Measurements from ENCODE around the gene SLC16A11.

Gene SLC16A11

GRCh38 chr17:7018331-7018964 lies 25.4 kb downstream of the SLC16A11 start:
- Histone ChIP-seq H3K36me3 (peaks cover 20% of the 10 kb centered on the region), H3K27ac (no peak overlapping the region), H3K9me3 (no peaks in the 10 kb centered on the region), H3K4me3 (ENCODE audit: low read depth in 1 of 2, low read length in 1 of 2) (no peak overlapping the region), H3K4me1 (ENCODE audit: control insufficient read depth in 1 of 2, insufficient read depth in 1 of 2, low read depth in 1 of 2, low read length in 1 of 2) (peaks cover 39 to 41% of the 10 kb centered on the region in 2 experiments), H3K27me3 (peaks cover 31% of the 10 kb centered on the region)
- TF ChIP-seq CTCF (IDR thresholded peaks at IDR 0.05), result no peak

GRCh38 chr17:7017827-7018200 lies 26.1 kb downstream of the SLC16A11 start:
- no peak overlapping the region for H3K27ac ChIP-seq
- no peak for TF ChIP-seq CTCF (IDR thresholded peaks at IDR 0.05)
- no peak overlapping the region for H3K4me3 ChIP-seq (ENCODE audit: low read depth in 1 of 2, low read length in 1 of 2)
- peaks cover 20% of the 10 kb centered on the region for H3K36me3 ChIP-seq
- H3K9me3 ChIP-seq, result no peaks in the 10 kb centered on the region
- H3K27me3 ChIP-seq, result peaks cover 25% of the 10 kb centered on the region
- H3K4me1 ChIP-seq (ENCODE audit: control insufficient read depth in 1 of 2, insufficient read depth in 1 of 2, low read depth in 1 of 2, low read length in 1 of 2), result peaks cover 37% of the 10 kb centered on the region in 2 experiments

GRCh38 chr17:7016886-7017826 lies 26.7 kb downstream of the SLC16A11 start:
- Histone ChIP-seq H3K27ac (no peak overlapping the region), H3K36me3 (peaks cover 20% of the 10 kb centered on the region), H3K4me1 (ENCODE audit: control insufficient read depth in 1 of 2, insufficient read depth in 1 of 2, low read depth in 1 of 2, low read length in 1 of 2) (peaks cover 31% of the 10 kb centered on the region in 2 experiments), H3K4me3 (ENCODE audit: low read depth in 1 of 2, low read length in 1 of 2) (no peak overlapping the region), H3K9me3 (no peaks in the 10 kb centered on the region), H3K27me3 (peaks cover 18% of the 10 kb centered on the region)
- no peak for TF ChIP-seq CTCF (IDR thresholded peaks at IDR 0.05)

- Histone ChIP-seq H3K27ac (peak overlapping the region; percentile 13), H3K27me3 (peaks cover 11% of the 10 kb centered on the region), H3K4me3 (ENCODE audit: low read depth in 1 of 2, low read length in 1 of 2) (no peak overlapping the region), H3K4me1 (ENCODE audit: control insufficient read depth in 1 of 2, insufficient read depth in 1 of 2, low read depth in 1 of 2, low read length in 1 of 2) (peaks cover 28 to 31% of the 10 kb centered on the region in 2 experiments), H3K36me3 (peaks cover 20% of the 10 kb centered on the region), H3K9me3 (no peaks in the 10 kb centered on the region)
- TF ChIP-seq CTCF (IDR thresholded peaks at IDR 0.05), result no peak
These were observed 27.5 kb downstream of the SLC16A11 start for GRCh38 chr17:7016418-7016817.

- TF ChIP-seq CTCF (IDR thresholded peaks at IDR 0.05), result no peak
- Histone ChIP-seq H3K4me3 (ENCODE audit: low read depth in 1 of 2, low read length in 1 of 2) (peak overlapping the region; percentile 84 to 97), H3K9me3 (no peaks in the 10 kb centered on the region), H3K27ac (peak overlapping the region; percentile 97), H3K36me3 (peaks cover 20% of the 10 kb centered on the region), H3K27me3 (peaks cover 6% of the 10 kb centered on the region), H3K4me1 (ENCODE audit: control insufficient read depth in 1 of 2, insufficient read depth in 1 of 2, low read depth in 1 of 2, low read length in 1 of 2) (peaks cover 36 to 42% of the 10 kb centered on the region in 2 experiments)
These were observed 28.6 kb downstream of the SLC16A11 start for GRCh38 chr17:7014995-7015958.
